KMS-11 (cell line): ENCODE data around the gene AGBL4.

Source experiments
- H2AFZ ChIP-seq: fragments of 200-600 bp; sonication (generic); 2 replicates; pipeline ENCODE4 v1.6.1; 2016; ENCODE audit warnings: antibody characterized with exemption, mixed run types, low read depth
- H3K27ac ChIP-seq: fragments of 200-600 bp; sonication (generic); 2 replicates; pipeline ENCODE4 v1.6.1; 2016; ENCODE audit warnings: mild to moderate bottlenecking, mixed run types
- H3K27me3 ChIP-seq: fragments of 200-600 bp; sonication (generic); 2 replicates; pipeline ENCODE4 v1.6.1; 2017; ENCODE audit warnings: mild to moderate bottlenecking, low read depth, mixed run types, moderate library complexity; ENCODE audit not compliant: insufficient read depth
- H3K36me3 ChIP-seq: fragments of 200-600 bp; sonication (generic); 2 replicates; pipeline ENCODE4 v1.6.1; 2017; ENCODE audit warnings: mild to moderate bottlenecking, mixed run types; ENCODE audit not compliant: insufficient read depth
- H3K4me1 ChIP-seq: fragments of 200-600 bp; sonication (generic); 2 replicates; pipeline ENCODE4 v1.6.1; 2016; ENCODE audit warnings: mild to moderate bottlenecking, low read depth, mixed run types; ENCODE audit not compliant: poor library complexity, severe bottlenecking
- H3K4me2 ChIP-seq: fragments of 200-600 bp; sonication (generic); 2 replicates; pipeline ENCODE4 v1.7.0; 2016; ENCODE audit warnings: mild to moderate bottlenecking, mixed run types
- H3K4me3 ChIP-seq: fragments of 200-600 bp; sonication (generic); IDR thresholded peaks from 2 replicates; pipeline ENCODE4 v1.6.1; 2017; ENCODE audit warnings: low read depth, low read length, mixed read lengths; ENCODE audit not compliant: insufficient read depth
- H3K79me2 ChIP-seq: fragments of 200-600 bp; sonication (generic); 2 replicates; pipeline ENCODE4 v1.6.1; 2016; ENCODE audit warnings: low read depth, mixed run types; ENCODE audit not compliant: insufficient read depth
- H3K9ac ChIP-seq: fragments of 200-600 bp; sonication (generic); 2 replicates; pipeline ENCODE4 v1.6.1; 2016; ENCODE audit warnings: mild to moderate bottlenecking, mixed run types
- H4K20me1 ChIP-seq: fragments of 200-600 bp; sonication (generic); 2 replicates; pipeline ENCODE4 v1.6.1; 2016; ENCODE audit warnings: mild to moderate bottlenecking, mixed run types; ENCODE audit not compliant: insufficient read depth
- TF ChIP-seq, protein P1 (sequence below): fragments of 200-600 bp; sonication (generic); conservative IDR thresholded peaks from 2 replicates; pipeline ENCODE4 v1.6.1; 2017; ENCODE audit warnings: low read depth, mild to moderate bottlenecking, antibody characterized with exemption, low read length, moderate library complexity, mixed read lengths

The AGBL4 gene

GRCh38 chr1:49466961-49467360 lies 556.8 kb downstream of the AGBL4 start:
- TF ChIP-seq, protein P1, sequence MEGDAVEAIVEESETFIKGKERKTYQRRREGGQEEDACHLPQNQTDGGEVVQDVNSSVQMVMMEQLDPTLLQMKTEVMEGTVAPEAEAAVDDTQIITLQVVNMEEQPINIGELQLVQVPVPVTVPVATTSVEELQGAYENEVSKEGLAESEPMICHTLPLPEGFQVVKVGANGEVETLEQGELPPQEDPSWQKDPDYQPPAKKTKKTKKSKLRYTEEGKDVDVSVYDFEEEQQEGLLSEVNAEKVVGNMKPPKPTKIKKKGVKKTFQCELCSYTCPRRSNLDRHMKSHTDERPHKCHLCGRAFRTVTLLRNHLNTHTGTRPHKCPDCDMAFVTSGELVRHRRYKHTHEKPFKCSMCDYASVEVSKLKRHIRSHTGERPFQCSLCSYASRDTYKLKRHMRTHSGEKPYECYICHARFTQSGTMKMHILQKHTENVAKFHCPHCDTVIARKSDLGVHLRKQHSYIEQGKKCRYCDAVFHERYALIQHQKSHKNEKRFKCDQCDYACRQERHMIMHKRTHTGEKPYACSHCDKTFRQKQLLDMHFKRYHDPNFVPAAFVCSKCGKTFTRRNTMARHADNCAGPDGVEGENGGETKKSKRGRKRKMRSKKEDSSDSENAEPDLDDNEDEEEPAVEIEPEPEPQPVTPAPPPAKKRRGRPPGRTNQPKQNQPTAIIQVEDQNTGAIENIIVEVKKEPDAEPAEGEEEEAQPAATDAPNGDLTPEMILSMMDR, result no peak
- H3K9ac ChIP-seq, result no peak overlapping the region
- no peak overlapping the region for H3K4me3 ChIP-seq
- no peaks in the 10 kb centered on the region for H3K4me1 ChIP-seq
- no peaks in the 10 kb centered on the region for H3K36me3 ChIP-seq
- H3K79me2 ChIP-seq, result no peaks in the 10 kb centered on the region
- H2AFZ ChIP-seq, result no peak overlapping the region
- no peaks in the 10 kb centered on the region for H4K20me1 ChIP-seq
- H3K27me3 ChIP-seq, result no peaks in the 10 kb centered on the region
- H3K4me2 ChIP-seq, result no peak overlapping the region
- H3K27ac ChIP-seq, result no peak overlapping the region

GRCh38 chr1:49465486-49466185 lies 558.1 kb downstream of the AGBL4 start:
- no peak overlapping the region for H3K27ac ChIP-seq
- no peaks in the 10 kb centered on the region for H3K4me1 ChIP-seq
- no peaks in the 10 kb centered on the region for H3K36me3 ChIP-seq
- no peaks in the 10 kb centered on the region for H3K79me2 ChIP-seq
- no peaks in the 10 kb centered on the region for H4K20me1 ChIP-seq
- no peak overlapping the region for H3K4me2 ChIP-seq
- TF ChIP-seq, protein P1, result no peak
- no peaks in the 10 kb centered on the region for H3K27me3 ChIP-seq
- no peak overlapping the region for H2AFZ ChIP-seq
- H3K9ac ChIP-seq, result no peak overlapping the region
- no peak overlapping the region for H3K4me3 ChIP-seq

DNA sequence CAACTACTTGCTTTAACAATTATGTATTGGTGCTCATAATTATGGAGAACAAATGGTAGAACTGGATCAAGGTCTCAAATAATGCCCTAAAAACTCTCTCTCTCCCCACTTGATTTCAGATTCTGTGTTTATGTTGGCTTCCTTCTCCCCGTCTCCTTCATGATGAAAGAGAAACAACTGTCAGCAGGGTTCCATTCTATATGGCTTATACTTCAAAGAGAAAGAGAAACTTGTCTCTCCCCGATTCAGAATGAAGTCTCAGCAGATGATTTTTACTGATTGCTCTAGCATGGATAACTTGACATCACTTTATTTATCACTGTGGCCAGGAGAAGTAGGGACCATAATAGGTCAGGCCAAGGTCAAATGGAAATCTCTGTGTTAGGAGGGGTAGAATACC lies 575.6 kb downstream of the AGBL4 start:
- Histone ChIP-seq H3K4me3 (no peak overlapping the region), H3K36me3 (no peaks in the 10 kb centered on the region), H3K9ac (no peak overlapping the region), H3K79me2 (no peaks in the 10 kb centered on the region), H3K27ac (no peak overlapping the region), H3K27me3 (no peaks in the 10 kb centered on the region), H2AFZ (no peak overlapping the region), H3K4me2 (no peak overlapping the region), H3K4me1 (no peaks in the 10 kb centered on the region), H4K20me1 (no peaks in the 10 kb centered on the region)
- TF ChIP-seq, protein P1, result no peak

- no peak overlapping the region for H3K4me3 ChIP-seq
- TF ChIP-seq, protein P1, result no peak
- no peaks in the 10 kb centered on the region for H4K20me1 ChIP-seq
- no peaks in the 10 kb centered on the region for H3K79me2 ChIP-seq
- no peak overlapping the region for H3K4me2 ChIP-seq
- no peaks in the 10 kb centered on the region for H3K36me3 ChIP-seq
- H3K27ac ChIP-seq, result no peak overlapping the region
- no peak overlapping the region for H3K9ac ChIP-seq
- no peaks in the 10 kb centered on the region for H3K27me3 ChIP-seq
- H2AFZ ChIP-seq, result no peak overlapping the region
- no peaks in the 10 kb centered on the region for H3K4me1 ChIP-seq
These were observed 586.9 kb downstream of the AGBL4 start for GRCh38 chr1:49436865-49437264.
